Astrocyte (in vitro differentiated cells and primary cell): ENCODE results near the gene DHTKD1.
"Not testable (repeated sequence)": the region's sequence is repeated elsewhere in the genome, so short reads cannot be mapped to it uniquely, and the experiment has no call there.

Experiments
- EZH2 ChIP-seq: IDR thresholded peaks from 2 replicates; pipeline ENCODE4 v1.6.1; 2012; ENCODE audit warnings: mild to moderate bottlenecking, low read length, inconsistent platforms; ENCODE audit not compliant: insufficient read depth
- TF ChIP-seq, protein P1 (sequence below): IDR thresholded peaks from 2 replicates; pipeline ENCODE4 v1.5.1; 2011; ENCODE audit warnings: low read depth, mild to moderate bottlenecking, inconsistent platforms, low read length, moderate library complexity; ENCODE audit not compliant: insufficient read depth

DNA sequence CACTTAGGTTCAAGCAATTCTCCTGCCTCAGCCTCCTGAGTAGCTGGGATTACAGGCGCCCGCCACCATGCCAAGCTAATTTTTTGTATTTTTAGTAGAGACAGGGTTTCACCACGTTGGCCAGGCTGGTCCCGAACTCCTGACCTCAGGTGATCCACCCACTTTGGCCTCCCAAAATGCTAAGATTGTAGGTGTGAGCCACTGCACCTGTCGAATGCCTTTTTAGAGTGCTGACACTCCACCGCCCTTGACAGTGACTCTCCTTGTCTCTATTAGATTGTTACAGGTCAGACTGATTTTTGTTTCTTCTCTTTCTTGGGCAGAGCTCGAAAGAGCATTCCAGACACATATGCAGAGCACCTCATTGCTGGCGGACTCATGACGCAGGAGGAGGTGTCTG lies 28.6 kb downstream of the DHTKD1 start:
- TF ChIP-seq, protein P1, sequence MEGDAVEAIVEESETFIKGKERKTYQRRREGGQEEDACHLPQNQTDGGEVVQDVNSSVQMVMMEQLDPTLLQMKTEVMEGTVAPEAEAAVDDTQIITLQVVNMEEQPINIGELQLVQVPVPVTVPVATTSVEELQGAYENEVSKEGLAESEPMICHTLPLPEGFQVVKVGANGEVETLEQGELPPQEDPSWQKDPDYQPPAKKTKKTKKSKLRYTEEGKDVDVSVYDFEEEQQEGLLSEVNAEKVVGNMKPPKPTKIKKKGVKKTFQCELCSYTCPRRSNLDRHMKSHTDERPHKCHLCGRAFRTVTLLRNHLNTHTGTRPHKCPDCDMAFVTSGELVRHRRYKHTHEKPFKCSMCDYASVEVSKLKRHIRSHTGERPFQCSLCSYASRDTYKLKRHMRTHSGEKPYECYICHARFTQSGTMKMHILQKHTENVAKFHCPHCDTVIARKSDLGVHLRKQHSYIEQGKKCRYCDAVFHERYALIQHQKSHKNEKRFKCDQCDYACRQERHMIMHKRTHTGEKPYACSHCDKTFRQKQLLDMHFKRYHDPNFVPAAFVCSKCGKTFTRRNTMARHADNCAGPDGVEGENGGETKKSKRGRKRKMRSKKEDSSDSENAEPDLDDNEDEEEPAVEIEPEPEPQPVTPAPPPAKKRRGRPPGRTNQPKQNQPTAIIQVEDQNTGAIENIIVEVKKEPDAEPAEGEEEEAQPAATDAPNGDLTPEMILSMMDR, result not testable (repeated sequence)
- TF ChIP-seq EZH2, result not testable (repeated sequence)
